ENCODE measurements around the gene KIF2A.

Gene KIF2A

GRCh38 chr5:62314213-62314830 lies 8.3 kb downstream of the KIF2A start:
- Histone ChIP-seq H3K4me1 (ENCODE audit: insufficient read depth, low read length, severe bottlenecking) (peaks cover 12% of the 10 kb centered on the region), H3K4me2 (ENCODE audit: low read length) (no peak overlapping the region), H3K79me2 (ENCODE audit: insufficient read depth, low read length) (peaks cover 98% of the 10 kb centered on the region), H3K27me3 (ENCODE audit: insufficient read depth, low read length) (no peaks in the 10 kb centered on the region), H3F3A (ENCODE audit: insufficient read depth, low read length) (no peaks in the 10 kb centered on the region), H3K9me3 (ENCODE audit: low read length) (no peaks in the 10 kb centered on the region), H3K4me3 (ENCODE audit: low read depth, low read length, poor library complexity, severe bottlenecking) (no peak overlapping the region), H3K9ac (ENCODE audit: low read length) (no peak overlapping the region), H3K36me3 (ENCODE audit: insufficient read depth, low read length) (peaks cover 31% of the 10 kb centered on the region; the same call in 1 of the 2 replicates), H3K9me2 (ENCODE audit: low read depth, low read length) (no peaks in the 10 kb centered on the region), H3K27ac (ENCODE audit: low read depth, low read length, poor library complexity, severe bottlenecking) (no peak overlapping the region), H4K20me1 (ENCODE audit: insufficient read depth, low read length) (peaks cover 6% of the 10 kb centered on the region; the same call in 1 of the 2 replicates), H2AFZ (ENCODE audit: low read length) (no peak overlapping the region)
- TF ChIP-seq CTCF (IDR thresholded peaks at IDR 0.05; ENCODE audit: low read length) (no peak), EZH2 (IDR thresholded peaks at IDR 0.05; ENCODE audit: borderline replicate concordance, low read length) (no peak)

GRCh38 chr5:62315376-62316175 lies 9.6 kb downstream of the KIF2A start:
- Histone ChIP-seq H3K27ac (ENCODE audit: low read depth, low read length, poor library complexity, severe bottlenecking) (no peak overlapping the region), H3K9me3 (ENCODE audit: low read length) (no peaks in the 10 kb centered on the region), H3F3A (ENCODE audit: insufficient read depth, low read length) (no peaks in the 10 kb centered on the region), H3K4me3 (ENCODE audit: low read depth, low read length, poor library complexity, severe bottlenecking) (no peak overlapping the region), H3K79me2 (ENCODE audit: insufficient read depth, low read length) (peaks cover 98% of the 10 kb centered on the region), H4K20me1 (ENCODE audit: insufficient read depth, low read length) (peaks cover 6% of the 10 kb centered on the region; the same call in 1 of the 2 replicates), H3K9me2 (ENCODE audit: low read depth, low read length) (no peaks in the 10 kb centered on the region), H3K9ac (ENCODE audit: low read length) (no peak overlapping the region), H2AFZ (ENCODE audit: low read length) (no peak overlapping the region), H3K36me3 (ENCODE audit: insufficient read depth, low read length) (peaks cover 22% of the 10 kb centered on the region; the same call in 1 of the 2 replicates), H3K4me2 (ENCODE audit: low read length) (no peak overlapping the region), H3K4me1 (ENCODE audit: insufficient read depth, low read length, severe bottlenecking) (peaks cover 7% of the 10 kb centered on the region), H3K27me3 (ENCODE audit: insufficient read depth, low read length) (no peaks in the 10 kb centered on the region)
- TF ChIP-seq CTCF (IDR thresholded peaks at IDR 0.05; ENCODE audit: low read length), result no peak
- TF ChIP-seq EZH2 (IDR thresholded peaks at IDR 0.05; ENCODE audit: borderline replicate concordance, low read length), result no peak

GRCh38 chr5:62316176-62316502 lies 10.1 kb downstream of the KIF2A start:
- Histone ChIP-seq H3K4me2 (ENCODE audit: low read length) (no peak overlapping the region), H3K4me1 (ENCODE audit: insufficient read depth, low read length, severe bottlenecking) (peaks cover 2% of the 10 kb centered on the region), H3K9ac (ENCODE audit: low read length) (no peak overlapping the region), H3F3A (ENCODE audit: insufficient read depth, low read length) (no peaks in the 10 kb centered on the region), H2AFZ (ENCODE audit: low read length) (no peak overlapping the region), H3K4me3 (ENCODE audit: low read depth, low read length, poor library complexity, severe bottlenecking) (no peak overlapping the region), H3K27me3 (ENCODE audit: insufficient read depth, low read length) (no peaks in the 10 kb centered on the region), H3K79me2 (ENCODE audit: insufficient read depth, low read length) (peaks cover 98% of the 10 kb centered on the region), H3K9me2 (ENCODE audit: low read depth, low read length) (no peaks in the 10 kb centered on the region), H3K27ac (ENCODE audit: low read depth, low read length, poor library complexity, severe bottlenecking) (no peak overlapping the region), H4K20me1 (ENCODE audit: insufficient read depth, low read length) (peaks cover 6% of the 10 kb centered on the region; the same call in 1 of the 2 replicates), H3K36me3 (ENCODE audit: insufficient read depth, low read length) (peaks cover 20% of the 10 kb centered on the region), H3K9me3 (ENCODE audit: low read length) (no peaks in the 10 kb centered on the region)
- TF ChIP-seq EZH2 (IDR thresholded peaks at IDR 0.05; ENCODE audit: borderline replicate concordance, low read length), result no peak
- no peak for TF ChIP-seq CTCF (IDR thresholded peaks at IDR 0.05; ENCODE audit: low read length)

Data from OCI-LY1 (cell line).